Activated CD8-positive, alpha-beta T cell treated with anti-CD3 and anti-CD28 coated beads, Interleukin-2, amount 10 ng/mL, durations not matched to agents 7 days and 5 days (primary cell): ENCODE data around the gene CEP89. TPM values are rescaled to one million over a fixed set of nuclear protein-coding genes. Genes with fewer than 3 reads are reported as not detected.

Source experiments
- ATAC-seq: fragments of 150-1000 bp; cut with Tn5 transposase; one replicate; pipeline ENCODE4 v1.10.0; 2021; ENCODE audit warnings: moderate library complexity
- CTCF ChIA-PET: fragments of 350-600 bp; sonication (Branson Sonifier 250); formaldehyde crosslinking; loops from one replicate; lab custom pipeline; 2021; ENCODE audit warnings: antibody characterized with exemption; lab: Charles Lee
- POLR2A ChIA-PET: fragments of 350-600 bp; sonication (Branson Sonifier 250); formaldehyde crosslinking; loops from one replicate; lab custom pipeline; 2021; ENCODE audit warnings: antibody characterized with exemption; lab: Charles Lee
- DNase-seq: peaks from one replicate; pipeline ENCODE4 v3.0.0-alpha.2; 2020
- H3K27ac Mint-ChIP-seq: one replicate; pipeline ENCODE4 v1.8.0; 2021; ENCODE audit warnings: mild to moderate bottlenecking, mixed read lengths
- H3K27me3 Mint-ChIP-seq: one replicate; pipeline ENCODE4 v1.8.0; 2021; ENCODE audit warnings: low read depth, mixed read lengths
- H3K36me3 Mint-ChIP-seq: one replicate; pipeline ENCODE4 v1.8.0; 2021; ENCODE audit warnings: low read depth, mixed read lengths
- H3K4me1 Mint-ChIP-seq: one replicate; pipeline ENCODE4 v1.8.0; 2021; ENCODE audit warnings: low read depth, mixed read lengths
- H3K4me3 Mint-ChIP-seq: one replicate; pipeline ENCODE4 v1.8.0; 2021; ENCODE audit warnings: mild to moderate bottlenecking, mixed read lengths
- H3K9me3 Mint-ChIP-seq: one replicate; pipeline ENCODE4 v1.8.0; 2022; ENCODE audit warnings: mixed read lengths; ENCODE audit not compliant: insufficient read depth
- total RNA-seq, 2 experiments: library from RNA; stranded (reverse); gene quantifications; one replicate each; pipeline ENCODE4 v1.2.3, GENCODE V29; 2021

The CEP89 gene
- total RNA-seq, 2 experiments from 2014 or later, result 20.0 to 23.2 TPM

DNA sequence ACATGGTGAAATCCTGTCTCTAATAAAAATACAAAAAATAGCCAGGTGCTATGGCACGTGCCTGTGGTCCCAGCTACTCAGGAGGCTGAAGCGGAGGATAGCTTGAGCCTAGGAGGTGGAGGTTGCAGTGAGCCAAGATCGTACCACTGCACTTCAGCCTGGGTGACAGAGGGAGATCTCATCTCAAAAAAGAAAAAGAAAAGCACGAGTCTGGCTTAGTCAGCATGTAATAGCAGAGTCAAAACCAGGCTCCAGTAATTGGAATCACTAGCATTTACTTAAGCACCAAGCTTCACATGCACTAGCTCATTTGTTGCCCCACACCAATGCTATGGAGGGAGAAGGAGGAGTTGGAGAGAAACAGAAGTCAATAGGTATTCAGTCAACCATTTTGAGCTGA, 60.3 kb downstream of the CEP89 start:
- H3K27ac Mint-ChIP-seq, result no peak overlapping the region
- H3K4me1 Mint-ChIP-seq, result no peaks in the 10 kb centered on the region
- ATAC-seq (no peak), DNase-seq (no peak)
- no peak overlapping the region for H3K4me3 Mint-ChIP-seq
- peaks cover 6% of the 10 kb centered on the region for H3K36me3 Mint-ChIP-seq
- H3K9me3 Mint-ChIP-seq, result no peaks in the 10 kb centered on the region
- CTCF ChIA-PET, result no interaction called here
- POLR2A ChIA-PET, result no interaction called here
- no peaks in the 10 kb centered on the region for H3K27me3 Mint-ChIP-seq

DNA sequence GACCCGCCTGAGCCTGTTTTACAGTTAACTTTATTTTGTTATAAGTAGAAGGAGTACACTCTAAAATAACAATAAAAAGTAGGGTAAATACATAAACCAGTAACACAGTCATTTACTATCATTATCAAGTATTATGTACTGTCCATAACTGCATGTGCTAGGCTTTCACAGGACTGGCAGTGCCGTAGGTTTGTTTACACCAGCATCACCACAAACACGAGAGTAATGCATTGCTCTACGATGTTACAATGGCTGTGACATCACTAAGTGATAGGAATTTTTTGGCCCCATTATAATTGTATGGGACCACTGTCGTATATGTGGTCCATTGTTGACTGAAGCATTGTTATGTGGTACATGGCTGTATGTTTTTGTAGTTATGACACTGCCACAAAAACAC, 60.9 kb downstream of the CEP89 start:
- H3K27ac Mint-ChIP-seq, result no peak overlapping the region
- no peaks in the 10 kb centered on the region for H3K27me3 Mint-ChIP-seq
- H3K36me3 Mint-ChIP-seq, result peaks cover 9% of the 10 kb centered on the region
- CTCF ChIA-PET, result no interaction called here
- H3K4me1 Mint-ChIP-seq, result no peaks in the 10 kb centered on the region
- no peaks in the 10 kb centered on the region for H3K9me3 Mint-ChIP-seq
- ATAC-seq (no peak), DNase-seq (no peak)
- H3K4me3 Mint-ChIP-seq, result no peak overlapping the region
- POLR2A ChIA-PET, result no interaction called here

DNA sequence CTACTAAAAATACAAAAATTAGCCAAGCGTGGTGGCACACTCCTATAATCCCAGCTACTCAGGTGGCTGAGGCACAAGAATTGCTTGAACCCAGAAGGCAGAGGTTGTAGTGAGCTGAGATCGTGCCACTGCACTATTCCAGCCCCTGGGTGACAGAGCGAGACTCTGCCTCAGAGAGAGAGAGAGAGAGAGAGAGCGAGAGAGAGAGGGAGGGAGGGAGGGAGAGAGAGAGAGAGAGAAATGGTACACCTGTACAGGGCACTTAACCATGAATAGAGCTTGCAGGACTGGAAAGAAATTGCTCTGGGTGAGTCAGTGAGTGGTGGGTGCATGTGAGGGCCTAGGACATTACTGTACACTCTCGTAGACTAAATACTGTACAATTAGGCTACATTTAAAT, 61.7 kb downstream of the CEP89 start:
- Mint-ChIP-seq H3K4me3 (no peak overlapping the region), H3K4me1 (no peaks in the 10 kb centered on the region), H3K9me3 (no peaks in the 10 kb centered on the region), H3K36me3 (peaks cover 9% of the 10 kb centered on the region), H3K27me3 (no peaks in the 10 kb centered on the region), H3K27ac (no peak overlapping the region)
- CTCF ChIA-PET, result interaction anchor here (1.4 kb wide), 1 partner anchor 9 kb away, joined by 3 read pairs; no protein-coding TSS in a partner anchor
- DNase-seq, result no peak
- ATAC-seq, result no peak
- POLR2A ChIA-PET, result no interaction called here

DNA sequence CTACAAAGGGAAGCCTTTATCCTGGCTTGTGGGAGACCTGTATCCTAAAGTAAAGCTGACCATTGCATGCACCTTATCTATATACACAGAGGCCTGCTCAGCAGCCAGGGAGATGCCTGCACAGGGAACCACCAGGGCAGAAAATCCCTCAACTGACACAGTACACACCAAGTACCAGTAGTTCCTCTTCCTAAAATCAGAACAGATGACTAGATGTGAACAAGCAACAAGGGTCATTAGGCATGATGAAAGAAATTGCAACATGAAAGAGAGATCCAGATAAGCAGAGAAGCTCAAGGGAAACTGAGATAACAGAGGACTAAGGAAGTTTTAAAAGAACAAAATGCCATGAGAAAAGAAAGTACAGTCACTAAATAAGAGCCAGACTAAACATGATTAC, 62.5 kb downstream of the CEP89 start:
- ChIA-PET POLR2A (interaction anchor here (0.7 kb wide), 1 partner anchor 25 kb away, joined by 3 read pairs; no protein-coding TSS in a partner anchor), CTCF (interaction anchor here (1.4 kb wide), 1 partner anchor 10 kb away, joined by 3 read pairs; no protein-coding TSS in a partner anchor)
- ATAC-seq, result no peak

DNA sequence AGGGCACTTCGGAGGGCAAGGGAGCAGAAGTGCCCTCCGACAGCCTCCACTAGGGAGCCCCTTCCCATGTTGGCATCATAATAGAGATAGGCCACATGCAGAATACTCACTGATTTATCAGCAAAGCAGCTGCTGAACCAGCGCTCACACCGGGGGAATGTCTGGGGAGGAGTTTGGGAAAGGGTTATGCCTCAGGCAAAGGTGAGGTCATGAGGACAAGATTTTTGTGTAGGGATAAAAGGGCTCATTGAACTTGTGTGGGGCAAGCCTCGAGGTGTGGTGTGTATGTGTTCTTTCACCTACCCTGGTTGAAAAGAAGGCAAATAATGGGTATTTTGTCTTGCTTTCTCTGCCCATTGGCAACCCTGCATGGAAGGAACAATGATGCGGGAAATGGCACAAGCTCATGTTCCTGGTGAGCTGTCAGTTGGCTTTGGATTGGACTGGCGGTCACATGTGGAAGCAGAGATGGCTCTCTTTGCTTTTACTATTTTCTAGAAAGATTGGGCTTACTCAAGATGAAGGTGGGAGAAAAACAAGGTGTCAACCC, 63.0 kb downstream of the CEP89 start:
- ChIA-PET CTCF (interaction anchor here (1.4 kb wide), 1 partner anchor 11 kb away, joined by 3 read pairs; no protein-coding TSS in a partner anchor), POLR2A (interaction anchor here (0.7 kb wide), 1 partner anchor 24 kb away, joined by 3 read pairs; no protein-coding TSS in a partner anchor)
- Mint-ChIP-seq H3K36me3 (peaks cover 9% of the 10 kb centered on the region), H3K4me1 (no peaks in the 10 kb centered on the region), H3K27ac (no peak overlapping the region), H3K27me3 (no peaks in the 10 kb centered on the region), H3K4me3 (no peak overlapping the region), H3K9me3 (no peaks in the 10 kb centered on the region)
- no peak for DNase-seq
- ATAC-seq, result no peak

More for the DNA sequence above, 62.5 kb downstream of the CEP89 start:
- no peaks in the 10 kb centered on the region for H3K9me3 Mint-ChIP-seq
- H3K4me3 Mint-ChIP-seq, result no peak overlapping the region
- no peak for DNase-seq
- no peaks in the 10 kb centered on the region for H3K4me1 Mint-ChIP-seq
- H3K27me3 Mint-ChIP-seq, result no peaks in the 10 kb centered on the region
- peaks cover 9% of the 10 kb centered on the region for H3K36me3 Mint-ChIP-seq
- H3K27ac Mint-ChIP-seq, result no peak overlapping the region

DNA sequence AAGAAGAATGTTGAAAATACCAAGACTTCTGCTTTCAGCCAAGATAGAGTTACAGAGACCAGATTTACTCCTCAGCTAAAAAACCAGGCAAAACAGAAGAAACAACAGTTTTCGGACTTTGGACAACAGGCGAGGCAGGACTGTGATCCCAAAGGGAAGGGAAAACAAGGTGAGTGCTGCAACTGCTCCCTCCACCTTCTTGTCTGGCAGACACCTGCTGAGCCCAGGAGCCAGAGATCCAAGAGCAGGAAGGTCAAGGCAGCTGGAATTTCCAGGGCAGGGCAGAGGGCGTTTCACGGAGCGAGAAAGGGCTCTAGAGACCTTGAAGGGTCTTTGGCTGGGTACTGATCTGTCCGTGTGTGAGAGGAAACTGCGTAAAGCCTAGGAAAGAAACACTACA, 69.3 kb downstream of the CEP89 start:
- DNase-seq (no peak), ATAC-seq (no peak)
- CTCF ChIA-PET, result no interaction called here
- POLR2A ChIA-PET, result no interaction called here
- Mint-ChIP-seq H3K27me3 (no peaks in the 10 kb centered on the region), H3K27ac (no peak overlapping the region), H3K4me1 (no peaks in the 10 kb centered on the region), H3K36me3 (peaks cover 12% of the 10 kb centered on the region), H3K9me3 (no peaks in the 10 kb centered on the region), H3K4me3 (no peak overlapping the region)

DNA sequence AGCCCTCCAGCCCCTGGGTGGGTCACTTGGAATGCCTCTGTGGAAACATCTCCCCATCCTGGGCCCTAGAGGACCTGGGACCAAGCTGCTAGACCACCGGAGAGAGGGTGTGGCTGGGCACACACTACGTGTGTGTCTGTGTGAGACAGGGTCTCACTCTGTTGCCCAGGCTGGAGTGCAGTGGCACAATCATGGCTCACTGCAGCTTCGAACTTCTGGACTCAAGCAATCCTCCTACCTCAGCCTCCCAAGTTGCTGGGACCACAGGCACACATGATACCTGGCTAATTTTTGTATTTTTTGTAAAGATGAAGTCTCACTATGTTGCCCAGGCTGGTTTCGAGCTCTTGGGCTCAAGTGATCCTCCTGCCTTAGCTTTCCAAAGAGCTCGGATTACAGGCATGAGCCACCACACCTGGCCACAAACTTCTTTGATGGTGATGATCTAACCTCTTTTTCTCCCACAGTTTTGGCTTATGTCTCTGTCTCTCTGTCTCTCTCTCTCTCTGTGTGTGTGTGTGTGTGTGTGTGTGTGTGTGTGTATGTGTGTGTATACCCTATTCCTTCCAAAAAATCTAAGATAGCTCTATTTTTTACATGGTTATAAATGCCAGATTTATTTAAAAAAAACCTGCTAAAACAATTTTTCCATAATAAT, 70.1 kb downstream of the CEP89 start:
- Mint-ChIP-seq H3K4me1 (no peaks in the 10 kb centered on the region), H3K9me3 (no peaks in the 10 kb centered on the region), H3K27me3 (no peaks in the 10 kb centered on the region), H3K4me3 (no peak overlapping the region), H3K36me3 (peaks cover 16% of the 10 kb centered on the region), H3K27ac (no peak overlapping the region)
- ChIA-PET CTCF (no interaction called here), POLR2A (interaction anchor here (0.7 kb wide), 1 partner anchor 887 kb away, joined by 4 read pairs; no protein-coding TSS in a partner anchor)
- DNase-seq (no peak), ATAC-seq (no peak)

DNA sequence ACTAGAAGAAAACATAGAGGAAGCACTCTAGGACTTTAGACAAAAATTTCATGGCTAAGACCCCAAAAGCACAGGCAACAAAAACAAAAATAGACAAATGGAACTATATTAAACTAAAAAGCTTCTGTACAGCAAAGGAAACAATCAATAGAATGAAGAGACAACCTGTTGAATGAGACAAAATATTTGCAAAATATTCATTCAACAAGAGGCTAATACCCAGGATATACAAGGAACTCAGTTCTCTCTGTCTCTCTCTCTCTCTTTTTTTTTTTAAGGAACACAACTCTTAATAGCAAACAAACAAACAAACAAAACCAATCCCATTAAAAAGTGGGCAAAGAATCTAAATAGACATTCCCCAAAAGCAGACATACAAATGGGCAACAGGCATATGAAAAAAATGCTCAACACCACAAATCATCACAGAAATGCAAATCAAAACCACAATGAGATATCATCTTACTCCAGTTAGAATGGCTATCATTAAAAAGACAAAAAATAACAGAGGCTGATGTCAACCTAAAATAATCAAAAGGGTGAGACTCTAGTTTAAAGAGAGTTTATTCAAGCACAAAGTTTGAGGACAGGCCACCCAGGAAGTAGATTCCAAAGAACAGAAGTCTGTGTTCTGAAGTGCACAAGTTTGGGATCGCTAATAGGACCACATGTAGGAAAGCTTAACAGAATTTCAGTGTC, 75.1 kb downstream of the CEP89 start:
- peaks cover 28% of the 10 kb centered on the region for H3K36me3 Mint-ChIP-seq
- ATAC-seq, result no peak
- peaks cover 4% of the 10 kb centered on the region for H3K4me1 Mint-ChIP-seq
- POLR2A ChIA-PET, result no interaction called here
- CTCF ChIA-PET, result no interaction called here
- H3K27me3 Mint-ChIP-seq, result no peaks in the 10 kb centered on the region
- H3K4me3 Mint-ChIP-seq, result no peak overlapping the region
- no peak for DNase-seq
- H3K9me3 Mint-ChIP-seq, result peaks cover 17% of the 10 kb centered on the region
- H3K27ac Mint-ChIP-seq, result no peak overlapping the region

DNA sequence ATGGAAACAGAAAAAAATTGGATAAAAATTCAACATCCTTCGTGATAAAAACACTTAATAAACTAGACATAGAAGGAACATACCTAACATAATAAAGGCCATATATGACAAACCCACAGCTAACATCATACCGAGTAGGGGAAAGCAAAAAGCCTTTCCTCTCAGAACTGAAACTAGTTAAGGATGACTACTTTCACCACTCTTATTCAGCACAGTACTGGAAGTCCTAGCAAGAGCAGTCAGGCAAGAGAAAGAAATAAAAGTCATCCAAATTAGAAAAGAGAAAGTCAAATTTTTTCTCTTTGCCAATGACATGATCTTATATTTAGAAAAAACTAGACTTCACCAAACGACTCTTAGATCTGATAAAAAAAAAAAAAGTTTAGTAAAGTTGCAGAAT, 76.4 kb downstream of the CEP89 start:
- CTCF ChIA-PET, result no interaction called here
- ATAC-seq (no peak), DNase-seq (no peak)
- peaks cover 32% of the 10 kb centered on the region for H3K36me3 Mint-ChIP-seq
- peaks cover 23% of the 10 kb centered on the region for H3K9me3 Mint-ChIP-seq
- POLR2A ChIA-PET, result no interaction called here
- peaks cover 4% of the 10 kb centered on the region for H3K4me1 Mint-ChIP-seq
- no peaks in the 10 kb centered on the region for H3K27me3 Mint-ChIP-seq
- H3K4me3 Mint-ChIP-seq, result no peak overlapping the region
- H3K27ac Mint-ChIP-seq, result no peak overlapping the region

DNA sequence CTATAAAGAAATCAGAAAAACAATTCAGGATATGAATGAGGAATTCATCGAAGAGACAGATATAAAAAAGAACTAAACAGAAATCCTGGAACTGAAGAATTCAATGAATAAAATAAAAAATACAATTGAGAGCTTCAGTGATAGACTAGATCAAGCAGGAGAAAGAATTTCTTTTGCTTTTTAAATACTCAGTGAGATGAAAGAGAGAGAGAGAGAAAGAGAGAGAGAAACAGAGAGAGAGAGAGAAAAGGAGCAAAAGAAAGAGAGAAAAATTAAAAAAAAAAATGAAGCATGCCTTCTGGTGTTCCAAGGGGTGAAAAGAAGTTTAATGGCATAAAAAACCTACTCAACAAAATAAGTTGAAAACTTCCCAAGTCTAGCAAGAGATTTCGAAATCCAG, 80.1 kb downstream of the CEP89 start:
- Mint-ChIP-seq H3K4me3 (no peak overlapping the region), H3K36me3 (peaks cover 23% of the 10 kb centered on the region), H3K27ac (no peak overlapping the region), H3K9me3 (peaks cover 23% of the 10 kb centered on the region), H3K27me3 (no peaks in the 10 kb centered on the region), H3K4me1 (peaks cover 4% of the 10 kb centered on the region)
- POLR2A ChIA-PET, result no interaction called here
- CTCF ChIA-PET, result no interaction called here
- DNase-seq, result no peak
- ATAC-seq, result no peak

DNA sequence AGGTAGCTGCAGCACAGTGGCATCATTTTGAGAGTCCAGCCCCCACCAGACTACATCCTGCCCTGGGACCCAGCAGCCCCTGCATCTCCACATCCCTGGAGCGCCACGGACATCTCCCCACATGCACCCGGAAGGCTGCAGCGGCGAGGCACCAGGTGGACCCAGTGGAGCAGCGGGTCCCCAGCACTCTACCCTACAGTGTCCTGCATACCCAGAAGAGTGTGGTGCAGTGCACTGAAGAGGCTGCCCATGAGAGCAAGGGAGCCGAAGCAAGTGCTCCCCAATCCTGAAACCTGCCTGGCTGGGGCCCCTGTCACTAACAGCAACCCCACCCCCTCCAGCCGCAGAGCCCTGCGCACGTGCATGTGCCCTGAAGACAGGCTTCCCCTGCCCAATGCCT, 80.9 kb downstream of the CEP89 start:
- H3K4me3 Mint-ChIP-seq, result no peak overlapping the region
- H3K27ac Mint-ChIP-seq, result no peak overlapping the region
- ATAC-seq (no peak), DNase-seq (no peak)
- peaks cover 23% of the 10 kb centered on the region for H3K9me3 Mint-ChIP-seq
- H3K27me3 Mint-ChIP-seq, result no peaks in the 10 kb centered on the region
- CTCF ChIA-PET, result no interaction called here
- peaks cover 4% of the 10 kb centered on the region for H3K4me1 Mint-ChIP-seq
- peaks cover 23% of the 10 kb centered on the region for H3K36me3 Mint-ChIP-seq
- POLR2A ChIA-PET, result no interaction called here

DNA sequence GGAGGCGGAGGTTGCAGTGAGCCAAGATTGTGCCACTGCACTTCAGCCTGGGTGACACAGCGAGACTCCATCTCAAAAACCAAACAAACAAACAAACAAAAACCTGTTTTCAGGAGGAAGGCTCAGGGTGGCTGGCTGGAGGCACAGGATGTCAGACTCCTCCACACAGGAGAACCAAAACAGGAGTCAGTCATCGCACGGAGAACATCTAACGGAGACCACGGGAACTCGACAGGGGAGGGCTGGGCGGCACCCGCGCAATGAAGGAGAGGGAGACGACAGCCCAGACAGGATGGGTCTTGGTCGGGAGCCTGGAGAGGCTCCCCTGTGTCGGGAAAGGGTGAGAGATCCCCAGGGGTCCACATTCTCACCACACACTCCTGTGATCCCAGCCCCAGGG, 81.4 kb downstream of the CEP89 start:
- Mint-ChIP-seq H3K27me3 (no peaks in the 10 kb centered on the region), H3K36me3 (peaks cover 22% of the 10 kb centered on the region), H3K27ac (no peak overlapping the region), H3K4me1 (peaks cover 3% of the 10 kb centered on the region), H3K4me3 (no peak overlapping the region), H3K9me3 (peaks cover 23% of the 10 kb centered on the region)
- ATAC-seq, result no peak
- ChIA-PET CTCF (no interaction called here), POLR2A (no interaction called here)
- no peak for DNase-seq
